SK-N-SH treated with all-trans-retinoic acid at 6 μM for 48 hours (cell line): Measurements from ENCODE around the gene KLHL1.

Experiments
- ATAC-seq: fragments of 200-7000 bp; cut with Tn5 transposase; 3 replicates; pipeline ENCODE4 v1.9.1; 2020; ENCODE audit warnings: mild to moderate bottlenecking, moderate library complexity
- ARNTL ChIP-seq: fragments of 450-650 bp; formaldehyde crosslinking; IDR thresholded peaks from 2 replicates; pipeline ENCODE4 v1.5.0; 2020; ENCODE audit warnings: low read depth, mild to moderate bottlenecking, moderate library complexity, borderline replicate concordance
- BACH2 ChIP-seq: fragments of 250-450 bp; sonication (Bioruptor Pico); IDR thresholded peaks from 2 replicates; pipeline ENCODE4 v1.9.0; 2021; ENCODE audit warnings: mild to moderate bottlenecking, borderline replicate concordance
- CREB5 ChIP-seq: fragments of 250-450 bp; sonication (Bioruptor Pico); IDR thresholded peaks from 2 replicates; pipeline ENCODE4 v1.5.1; 2020; ENCODE audit warnings: low read depth, mild to moderate bottlenecking, moderate library complexity
- CSDC2 ChIP-seq: fragments of 250-450 bp; sonication (Bioruptor Pico); IDR thresholded peaks from 2 replicates; pipeline ENCODE4 v1.5.0; 2020; ENCODE audit warnings: mild to moderate bottlenecking, moderate library complexity
- CSRNP3 ChIP-seq: fragments of 250-450 bp; sonication (Bioruptor Pico); IDR thresholded peaks from 2 replicates; pipeline ENCODE4 v1.5.1; 2021; ENCODE audit warnings: mild to moderate bottlenecking, moderate library complexity
- GLIS3 ChIP-seq: fragments of 250-450 bp; sonication (Bioruptor Pico); IDR thresholded peaks from 2 replicates; pipeline ENCODE4 v1.5.0; 2020; ENCODE audit warnings: mild to moderate bottlenecking, moderate library complexity
- ISL1 ChIP-seq: fragments of 250-450 bp; sonication (Bioruptor Pico); IDR thresholded peaks from 2 replicates; pipeline ENCODE4 v2.1.2; 2022; ENCODE audit warnings: mild to moderate bottlenecking, moderate library complexity
- PPARA ChIP-seq: fragments of 250-450 bp; sonication (Bioruptor Pico); IDR thresholded peaks from 2 replicates; pipeline ENCODE4 v1.5.0; 2020; ENCODE audit warnings: mild to moderate bottlenecking, borderline replicate concordance
- RARB ChIP-seq: fragments of 250-450 bp; sonication (Bioruptor Pico); IDR thresholded peaks from 2 replicates; pipeline ENCODE4 v1.8.0; 2021; ENCODE audit warnings: mild to moderate bottlenecking, moderate library complexity
- SNAI2 ChIP-seq: fragments of 250-450 bp; sonication (Bioruptor Pico); IDR thresholded peaks from 2 replicates; pipeline ENCODE4 v1.5.0; 2020; ENCODE audit warnings: mild to moderate bottlenecking, moderate library complexity
- TCF4 ChIP-seq: fragments of 250-450 bp; sonication (Bioruptor Pico); IDR thresholded peaks from 2 replicates; pipeline ENCODE4 v1.8.0; 2021; ENCODE audit warnings: mild to moderate bottlenecking, moderate library complexity, borderline replicate concordance
- TOX ChIP-seq: fragments of 250-450 bp; sonication (Bioruptor Pico); IDR thresholded peaks from 2 replicates; pipeline ENCODE4 v1.8.0; 2021; ENCODE audit warnings: mild to moderate bottlenecking, moderate library complexity, borderline replicate concordance
- TSHZ2 ChIP-seq: fragments of 250-450 bp; sonication (Bioruptor Pico); IDR thresholded peaks from 2 replicates; pipeline ENCODE4 v1.5.0; 2020; ENCODE audit warnings: mild to moderate bottlenecking, moderate library complexity
- ZFP30 ChIP-seq: fragments of 450-650 bp; formaldehyde crosslinking; IDR thresholded peaks from 2 replicates; pipeline ENCODE4 v1.5.0; 2022; ENCODE audit warnings: mild to moderate bottlenecking, moderate library complexity
- TF ChIP-seq, protein P1 (sequence below): fragments of 250-450 bp; sonication (Bioruptor Pico); IDR thresholded peaks from 2 replicates; pipeline ENCODE4 v1.8.0; 2021; ENCODE audit warnings: low read depth, mild to moderate bottlenecking, moderate library complexity, borderline replicate concordance

The KLHL1 gene

GRCh38 chr13:69872321-69873047, 235.8 kb downstream of the KLHL1 start:
- ATAC-seq = no peak
- TF ChIP-seq ZFP30 (CRISPR knock-in tag) (no peak), CREB5 (CRISPR knock-in tag) (no peak), CSDC2 (CRISPR knock-in tag) (no peak), TCF4 (CRISPR knock-in tag) (no peak)

GRCh38 chr13:69866555-69866954, 241.7 kb downstream of the KLHL1 start:
- no peak for TF ChIP-seq GLIS3 (CRISPR knock-in tag)
- TF ChIP-seq, all 23 proteins: peak for 0
- no peak for ATAC-seq

- peak; percentile 87 for ATAC-seq
- TF ChIP-seq CSRNP3 (CRISPR knock-in tag) (no peak), TSHZ2 (no peak), TOX (CRISPR knock-in tag) (no peak), ZFP30 (CRISPR knock-in tag) (no peak), ARNTL (CRISPR knock-in tag) (no peak), TCF4 (CRISPR knock-in tag) (no peak), RARB (CRISPR knock-in tag) (no peak)
- TF ChIP-seq, protein P1, sequence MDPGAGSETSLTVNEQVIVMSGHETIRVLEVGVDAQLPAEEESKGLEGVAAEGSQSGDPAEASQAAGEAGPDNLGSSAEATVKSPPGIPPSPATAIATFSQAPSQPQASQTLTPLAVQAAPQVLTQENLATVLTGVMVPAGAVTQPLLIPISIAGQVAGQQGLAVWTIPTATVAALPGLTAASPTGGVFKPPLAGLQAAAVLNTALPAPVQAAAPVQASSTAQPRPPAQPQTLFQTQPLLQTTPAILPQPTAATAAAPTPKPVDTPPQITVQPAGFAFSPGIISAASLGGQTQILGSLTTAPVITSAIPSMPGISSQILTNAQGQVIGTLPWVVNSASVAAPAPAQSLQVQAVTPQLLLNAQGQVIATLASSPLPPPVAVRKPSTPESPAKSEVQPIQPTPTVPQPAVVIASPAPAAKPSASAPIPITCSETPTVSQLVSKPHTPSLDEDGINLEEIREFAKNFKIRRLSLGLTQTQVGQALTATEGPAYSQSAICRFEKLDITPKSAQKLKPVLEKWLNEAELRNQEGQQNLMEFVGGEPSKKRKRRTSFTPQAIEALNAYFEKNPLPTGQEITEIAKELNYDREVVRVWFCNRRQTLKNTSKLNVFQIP (CRISPR knock-in tag) = no peak
These were observed 250.9 kb downstream of the KLHL1 start for GRCh38 chr13:69857183-69857821.

- TF ChIP-seq BACH2 (CRISPR knock-in tag) = no peak
- no peak for TF ChIP-seq TOX (CRISPR knock-in tag)
- no peak for TF ChIP-seq CSRNP3 (CRISPR knock-in tag)
- no peak for TF ChIP-seq SNAI2
- 0 out of 2 replicates have a peak, but pooled peaks have one; percentile 24 for TF ChIP-seq ISL1 (CRISPR knock-in tag)
- ATAC-seq = no peak
These were observed 251.9 kb downstream of the KLHL1 start for GRCh38 chr13:69856331-69856730.

DNA sequence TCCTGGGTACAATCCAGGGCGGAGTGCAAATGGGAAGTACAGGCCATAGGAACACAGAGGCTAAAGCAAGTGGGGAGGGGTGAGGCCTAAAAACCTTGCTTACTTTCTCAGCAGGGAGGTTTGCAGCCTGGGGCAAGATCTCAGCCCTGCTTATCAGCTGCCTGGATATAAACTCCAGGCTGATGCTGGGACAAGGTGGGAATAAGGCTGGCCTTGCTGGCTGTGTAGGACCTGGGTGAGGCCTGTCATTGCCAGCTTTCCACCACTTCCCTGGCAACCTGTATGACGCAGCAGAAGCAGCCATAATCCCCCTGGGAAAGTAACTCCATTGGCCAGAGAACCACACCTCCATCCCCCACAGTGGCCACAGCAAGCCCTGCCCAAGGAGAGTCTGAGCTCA, 279.7 kb downstream of the KLHL1 start:
- ATAC-seq = no peak
- no peak for TF ChIP-seq PPARA (CRISPR knock-in tag)
